GM21825 (cell line): ENCODE data around the gene MYOG.

Source experiments
- ATAC-seq: cut with Tn5 transposase; IDR thresholded peaks from one replicate; pipeline ENCODE4 v1.9.1; 2021; ENCODE audit warnings: mild to moderate bottlenecking, moderate library complexity; ENCODE audit not compliant: unreplicated experiment

MYOG gene

GRCh38 chr1:203117611-203118575, 32.1 kb upstream of the MYOG start:
- no peak for ATAC-seq

GRCh38 chr1:203116091-203116820, 30.4 kb upstream of the MYOG start:
- no peak for ATAC-seq

- ATAC-seq: no peak
These were observed 28.4 kb upstream of the MYOG start for GRCh38 chr1:203114202-203114601.

- ATAC-seq: no peak
These were observed 27.5 kb upstream of the MYOG start for GRCh38 chr1:203113308-203113707.

GRCh38 chr1:203112475-203112874, 26.7 kb upstream of the MYOG start:
- no peak for ATAC-seq

- ATAC-seq: no peak
These were observed 19.1 kb upstream of the MYOG start for GRCh38 chr1:203104789-203105390.

GRCh38 chr1:203103829-203104495, 18.1 kb upstream of the MYOG start:
- no peak for ATAC-seq

- ATAC-seq: no peak
These were observed 17.4 kb upstream of the MYOG start for GRCh38 chr1:203103216-203103615.

GRCh38 chr1:203101813-203102634, 16.2 kb upstream of the MYOG start:
- ATAC-seq: no peak

- ATAC-seq: no peak
These were observed 14.7 kb upstream of the MYOG start for GRCh38 chr1:203100516-203100869.

GRCh38 chr1:203099805-203100515, 14.1 kb upstream of the MYOG start:
- no peak for ATAC-seq

- ATAC-seq: no peak
These were observed 13.2 kb upstream of the MYOG start for GRCh38 chr1:203098914-203099520.

- ATAC-seq: no peak
These were observed 12.6 kb upstream of the MYOG start for GRCh38 chr1:203098445-203098844.

GRCh38 chr1:203097001-203097400, 11.2 kb upstream of the MYOG start:
- ATAC-seq: no peak

GRCh38 chr1:203096566-203096965, 10.8 kb upstream of the MYOG start:
- ATAC-seq: no peak

- ATAC-seq: no peak
These were observed 9.4 kb upstream of the MYOG start for GRCh38 chr1:203095061-203095690.

- no peak for ATAC-seq
These were observed 8.1 kb upstream of the MYOG start for GRCh38 chr1:203093754-203094410.

GRCh38 chr1:203091761-203092330, 6.0 kb upstream of the MYOG start:
- ATAC-seq: no peak
